ENCODE results near the gene DGLUCY.
"Not testable (repeated sequence)": the region's sequence is repeated elsewhere in the genome, so short reads cannot be mapped to it uniquely, and the experiment has no call there.

DNA sequence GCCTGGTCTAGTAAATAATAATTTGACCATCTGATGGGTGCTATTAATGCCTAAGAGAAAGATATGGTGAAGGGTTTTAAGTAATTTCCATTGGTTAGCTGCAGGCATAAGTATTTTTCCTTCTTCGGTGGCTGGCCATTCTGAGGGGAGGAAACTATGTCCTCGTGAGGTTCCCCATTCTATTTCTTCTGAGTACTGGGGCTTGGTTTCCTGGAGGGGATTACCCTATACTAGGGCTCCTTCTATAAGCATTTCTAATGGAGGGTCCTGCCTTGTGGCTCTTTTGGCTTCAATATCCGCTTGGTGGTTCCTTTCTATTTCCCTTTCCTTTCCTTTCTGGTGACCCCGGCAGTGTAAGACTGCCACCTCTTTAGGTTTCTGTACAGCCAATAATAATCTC, 112.5 kb downstream of the DGLUCY start:
- not testable (repeated sequence) for TF ChIP-seq EZH2 (IDR thresholded peaks at IDR 0.05; ENCODE audit: insufficient read depth, poor library complexity, severe bottlenecking); EZH2phosphoT487 (IDR thresholded peaks at IDR 0.05; ENCODE audit: insufficient read depth, low read depth)

All from GM23248 (cell line).